ENCODE data around the gene BNIP5. TPM values are rescaled to one million over a fixed set of nuclear protein-coding genes. Genes with fewer than 3 reads are reported as not detected.

The BNIP5 gene
- total and polyA plus RNA-seq, 2 of the 13 experiments (the other 11 are each of a cell fraction or from before 2014, with no cell fraction given) = not detected

- Histone ChIP-seq H3K4me2 (ENCODE audit: low read depth, low read length) (no peak overlapping the region), H3K9ac (ENCODE audit: insufficient read depth, low read depth, low read length) (no peak overlapping the region), H3K9me3 (ENCODE audit: low read length) (no peaks in the 10 kb centered on the region), H3K4me3 (replicated peaks in 1 of 3; ENCODE audit: insufficient read depth in 1 of 3, low read depth in 2 of 3, low read length in 3 of 3) (no peak overlapping the region), H3K4me1 (ENCODE audit: insufficient read depth, low read length) (no peaks in the 10 kb centered on the region), H3K79me2 (ENCODE audit: insufficient read depth, low read length) (no peaks in the 10 kb centered on the region), H4K20me1 (ENCODE audit: insufficient read depth, low read length) (no peaks in the 10 kb centered on the region), H3K36me3 (replicated peaks in 1 of 2; ENCODE audit: control insufficient read depth in 1 of 2, insufficient read depth in 2 of 2, low read length in 2 of 2) (no peaks in the 10 kb centered on the region), H3K27ac (ENCODE audit: extremely low read length, insufficient read depth, low read length) (no peak overlapping the region), H2AFZ (ENCODE audit: low read length) (no peak overlapping the region), H3K27me3 (ENCODE audit: control insufficient read depth in 1 of 2, insufficient read depth in 2 of 2, low read length in 2 of 2) (peaks cover 2 to 47% of the 10 kb centered on the region in 2 experiments)
- CTCF ChIA-PET (ENCODE audit: low intra/inter-chr PET ratio, low total read pairs) = no interaction called here
- BruUV-seq (replicated peaks) = no TSS peak
- DNase-seq (ENCODE audit: low spot score) = no peak
- no peak for FAIRE-seq
- no peak for ATAC-seq
- WGBS (ENCODE audit: low lambda C conversion rate) = 56% methylated on average over 8 of the region's 10 CpGs
- POLR2A ChIA-PET = no interaction called here
- no peak for TF ChIP-seq ZNF569 (CRISPR knock-in tag; IDR thresholded peaks at IDR 0.05; ENCODE audit: borderline replicate concordance)
- no peak for TF ChIP-seq SMYD3 (CRISPR knock-in tag; IDR thresholded peaks at IDR 0.05)
- TF ChIP-seq MIER2 (CRISPR knock-in tag; IDR thresholded peaks at IDR 0.05) = no peak
- TF ChIP-seq MAFG (CRISPR knock-in tag; IDR thresholded peaks at IDR 0.05) = no peak
- no peak for TF ChIP-seq RCOR2 (CRISPR knock-in tag; IDR thresholded peaks at IDR 0.05)
- no peak for TF ChIP-seq ZNF713 (CRISPR knock-in tag; IDR thresholded peaks at IDR 0.05)
- TF ChIP-seq PCBP2 (optimal IDR thresholded peaks at IDR 0.05; ENCODE audit: low read depth, low read length, poor library complexity, severe bottlenecking) = no peak
- TF ChIP-seq POLR2AphosphoS5 (IDR thresholded peaks at IDR 0.05; ENCODE audit: low read depth, low read length) = no peak
- TF ChIP-seq BCL6 (CRISPR knock-in tag; IDR thresholded peaks at IDR 0.05) = no peak
- in situ Hi-C loops (cut with HindIII; ENCODE audit: extremely low pct_ligation_motif_present, low pct_unique_long_range_greater_than_20kb) = no loop called here
- intact Hi-C loops (cut with micrococcal nuclease; ENCODE audit: unreplicated experiment) = no loop called here
These were observed 42.2 kb upstream of the BNIP5 start for GRCh38 chr6:36378936-36379335.

DNA sequence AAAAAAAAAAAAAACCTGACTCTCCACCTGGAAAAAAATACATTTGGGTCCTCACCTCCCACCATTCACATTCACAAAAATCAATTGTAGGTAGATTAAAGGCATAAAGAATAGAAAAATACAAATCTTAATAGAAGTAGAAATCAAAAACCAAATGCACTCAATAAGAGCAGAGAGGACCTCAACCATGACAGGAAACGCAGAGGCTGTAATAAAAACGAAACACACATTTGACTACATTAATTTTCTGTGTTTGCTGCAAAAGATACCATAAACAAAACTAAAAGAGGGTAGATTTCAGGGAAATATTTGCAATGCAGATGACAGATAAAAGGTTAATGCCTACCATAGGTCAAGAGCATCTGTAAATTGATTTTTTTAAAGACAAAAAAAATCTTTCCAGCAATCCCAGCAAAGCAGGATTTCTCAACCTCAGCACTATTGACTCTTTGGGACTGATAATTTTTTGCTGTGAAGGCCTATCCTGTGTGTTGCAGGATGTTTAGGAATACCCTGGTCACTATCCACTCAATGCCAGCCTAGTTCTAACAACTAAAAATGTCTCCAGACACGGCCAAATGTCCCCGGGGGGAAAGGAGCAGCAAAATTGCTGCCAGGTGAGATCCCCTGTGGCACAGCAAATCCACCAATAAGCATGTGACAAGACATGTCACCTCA is 41.7 kb upstream of the BNIP5 start:
- H3K4me3 ChIP-seq (replicated peaks in 1 of 3; ENCODE audit: insufficient read depth in 1 of 3, low read depth in 2 of 3, low read length in 3 of 3) = no peak overlapping the region
- FAIRE-seq (no peak), DNase-seq (ENCODE audit: low spot score) (no peak), ATAC-seq (no peak)
- 22% methylated on average over 4 of the region's 4 CpGs for WGBS (ENCODE audit: low lambda C conversion rate)
- no peaks in the 10 kb centered on the region for H3K36me3 ChIP-seq (replicated peaks in 1 of 2; ENCODE audit: control insufficient read depth in 1 of 2, insufficient read depth in 2 of 2, low read length in 2 of 2)
- H3K27me3 ChIP-seq (ENCODE audit: control insufficient read depth in 1 of 2, insufficient read depth in 2 of 2, low read length in 2 of 2) = peaks cover 3 to 42% of the 10 kb centered on the region in 2 experiments
- H3K9me3 ChIP-seq (ENCODE audit: low read length) = no peaks in the 10 kb centered on the region
- no peaks in the 10 kb centered on the region for H4K20me1 ChIP-seq (ENCODE audit: insufficient read depth, low read length)
- ChIA-PET CTCF (ENCODE audit: low intra/inter-chr PET ratio, low total read pairs) (no interaction called here), POLR2A (no interaction called here)
- in situ Hi-C loops (cut with HindIII; ENCODE audit: extremely low pct_ligation_motif_present, low pct_unique_long_range_greater_than_20kb) = no loop called here
- H3K9ac ChIP-seq (ENCODE audit: insufficient read depth, low read depth, low read length) = no peak overlapping the region
- intact Hi-C loops (cut with micrococcal nuclease; ENCODE audit: unreplicated experiment) = no loop called here
- H3K4me1 ChIP-seq (ENCODE audit: insufficient read depth, low read length) = no peaks in the 10 kb centered on the region
- no peaks in the 10 kb centered on the region for H3K79me2 ChIP-seq (ENCODE audit: insufficient read depth, low read length)
- no peak overlapping the region for H3K4me2 ChIP-seq (ENCODE audit: low read depth, low read length)
- BruUV-seq (replicated peaks) = no TSS peak
- H2AFZ ChIP-seq (ENCODE audit: low read length) = no peak overlapping the region
- H3K27ac ChIP-seq (ENCODE audit: extremely low read length, insufficient read depth, low read length) = no peak overlapping the region
- no peak for TF ChIP-seq IKZF4 (CRISPR knock-in tag; IDR thresholded peaks at IDR 0.05; ENCODE audit: borderline replicate concordance, low read depth, not compliant biosample characterization)
- no peak for TF ChIP-seq GPN1 (CRISPR knock-in tag; IDR thresholded peaks at IDR 0.05; ENCODE audit: borderline replicate concordance)
- no peak for TF ChIP-seq SP140L (CRISPR knock-in tag; IDR thresholded peaks at IDR 0.05; ENCODE audit: borderline replicate concordance)
- TF ChIP-seq PAF1 (CRISPR knock-in tag; IDR thresholded peaks at IDR 0.05) = no peak
- TF ChIP-seq ZNF17 (CRISPR knock-in tag; IDR thresholded peaks at IDR 0.05) = no peak
- TF ChIP-seq ZNF704 (CRISPR knock-in tag; IDR thresholded peaks at IDR 0.05; ENCODE audit: borderline replicate concordance) = no peak
- TF ChIP-seq PHB2 (IDR thresholded peaks at IDR 0.05; ENCODE audit: partially characterized antibody) = no peak
- TF ChIP-seq, protein P1, sequence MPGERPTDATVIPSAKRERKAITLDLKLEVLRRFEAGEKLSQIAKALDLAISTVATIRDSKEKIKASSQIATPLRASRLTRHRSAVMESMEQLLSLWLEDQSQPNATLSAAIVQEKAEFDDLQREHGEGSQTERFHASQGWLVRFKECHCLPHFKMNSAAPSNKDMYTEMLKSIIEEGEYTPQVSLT (CRISPR knock-in tag; IDR thresholded peaks at IDR 0.05; ENCODE audit: borderline replicate concordance, low read depth) = no peak
- TF ChIP-seq SMAD3 (CRISPR knock-in tag; IDR thresholded peaks at IDR 0.05) = no peak
- peak; percentile 47; the same call in 1 of the 2 replicates for TF ChIP-seq MAFF (IDR thresholded peaks at IDR 0.05; ENCODE audit: low read depth, low read length)
- TF ChIP-seq FOXM1 (CRISPR knock-in tag; IDR thresholded peaks at IDR 0.05) = no peak

All from HepG2 (cell line).